ENCODE measurements around the gene TP53I3. TPM values are rescaled to one million over a fixed set of nuclear protein-coding genes. Genes with fewer than 3 reads are reported as not detected.
"Not testable (repeated sequence)": the region's sequence is repeated elsewhere in the genome, so short reads cannot be mapped to it uniquely, and the experiment has no call there.

TP53I3 gene
- total and polyA plus RNA-seq, 2 donors (not counting 3 experiments of a cell fraction or from before 2014, with no cell fraction given) = 94.2 to 116 TPM

- Histone ChIP-seq H3K9me3 (replicated peaks; ENCODE audit: control insufficient read depth, insufficient read depth, low read length) (no peaks in the 10 kb centered on the region), H3K27ac (ENCODE audit: insufficient read depth, low read depth, low read length) (no peak overlapping the region), H4K20me1 (replicated peaks; ENCODE audit: control insufficient read depth, extremely low read depth, insufficient read depth, low read length) (no peaks in the 10 kb centered on the region), H3K4me1 (ENCODE audit: control insufficient read depth, extremely low read depth, insufficient read depth, low read length) (no peaks in the 10 kb centered on the region), H3K4me2 (ENCODE audit: insufficient read depth, low read length) (no peak overlapping the region), H3K36me3 (ENCODE audit: control insufficient read depth in 2 of 2, extremely low read depth in 1 of 2, insufficient read depth in 2 of 2, low read length in 2 of 2) (no peaks in the 10 kb centered on the region), H3K9me1 (replicated peaks; ENCODE audit: control insufficient read depth, extremely low read depth, insufficient read depth, low read length) (no peaks in the 10 kb centered on the region), H3K27me3 (ENCODE audit: control insufficient read depth in 2 of 2, insufficient read depth in 2 of 2, low read length in 2 of 2) (peaks cover 0 to 2% of the 10 kb centered on the region in 2 experiments), H2AFZ (ENCODE audit: low read depth, low read length) (no peak overlapping the region), H3K9ac (replicated peaks; ENCODE audit: extremely low read depth, insufficient read depth, low read length) (no peak overlapping the region), H3K4me3 (replicated peaks in 1 of 3; ENCODE audit: insufficient read depth in 1 of 3, low read depth in 1 of 3, low read length in 3 of 3) (no peak overlapping the region), H3K79me2 (ENCODE audit: control insufficient read depth, insufficient read depth, low read length) (no peaks in the 10 kb centered on the region)
- FAIRE-seq (no peak), DNase-seq (ENCODE audit: low read depth, low spot score) (no peak)
- BruUV-seq (replicated peaks) = no TSS peak
- intact Hi-C loops (cut with micrococcal nuclease) (no loop called here), dilution Hi-C loops (cut with MboI; ENCODE audit: extremely low pct_ligation_motif_present, low sequenced_read_pairs) (no loop called here)
- TF ChIP-seq GATA2 (IDR thresholded peaks at IDR 0.05; ENCODE audit: insufficient read depth, insufficient read length, low read depth, low read length) = no peak
- CTCF ChIA-PET = interaction anchor here (1.6 kb wide), 1 partner anchor 19 kb away, joined by 6 read pairs; the partner anchor contains the start of gene TP53I3
- POLR2A ChIA-PET = no interaction called here
These were observed 18.0 kb upstream of the TP53I3 start for GRCh38 chr2:24102677-24103076.

GRCh38 chr2:24101992-24102391 is 17.4 kb upstream of the TP53I3 start:
- ChIA-PET POLR2A (no interaction called here), CTCF (interaction anchor here (1.6 kb wide), 1 partner anchor 18 kb away, joined by 6 read pairs; the partner anchor contains the start of gene TP53I3)
- Histone ChIP-seq H3K4me1 (ENCODE audit: control insufficient read depth, extremely low read depth, insufficient read depth, low read length) (no peaks in the 10 kb centered on the region), H3K9ac (replicated peaks; ENCODE audit: extremely low read depth, insufficient read depth, low read length) (no peak overlapping the region), H3K4me2 (ENCODE audit: insufficient read depth, low read length) (no peak overlapping the region), H2AFZ (ENCODE audit: low read depth, low read length) (no peak overlapping the region), H3K4me3 (replicated peaks in 1 of 3; ENCODE audit: insufficient read depth in 1 of 3, low read depth in 1 of 3, low read length in 3 of 3) (no peak overlapping the region), H3K27me3 (ENCODE audit: control insufficient read depth in 2 of 2, insufficient read depth in 2 of 2, low read length in 2 of 2) (peaks cover 0 to 2% of the 10 kb centered on the region in 2 experiments), H4K20me1 (replicated peaks; ENCODE audit: control insufficient read depth, extremely low read depth, insufficient read depth, low read length) (no peaks in the 10 kb centered on the region), H3K79me2 (ENCODE audit: control insufficient read depth, insufficient read depth, low read length) (no peaks in the 10 kb centered on the region), H3K9me3 (replicated peaks; ENCODE audit: control insufficient read depth, insufficient read depth, low read length) (no peaks in the 10 kb centered on the region), H3K27ac (ENCODE audit: insufficient read depth, low read depth, low read length) (no peak overlapping the region), H3K9me1 (replicated peaks; ENCODE audit: control insufficient read depth, extremely low read depth, insufficient read depth, low read length) (no peaks in the 10 kb centered on the region), H3K36me3 (ENCODE audit: control insufficient read depth in 2 of 2, extremely low read depth in 1 of 2, insufficient read depth in 2 of 2, low read length in 2 of 2) (no peaks in the 10 kb centered on the region)
- dilution Hi-C loops (cut with MboI; ENCODE audit: extremely low pct_ligation_motif_present, low sequenced_read_pairs) = no loop called here
- no TSS peak for BruUV-seq (replicated peaks)
- DNase-seq (ENCODE audit: low read depth, low spot score) (no peak), FAIRE-seq (no peak)
- TF ChIP-seq EZH2 (IDR thresholded peaks at IDR 0.05; ENCODE audit: borderline replicate concordance, low read depth, low read length, severe bottlenecking) = no peak
- TF ChIP-seq MAX (IDR thresholded peaks at IDR 0.05; ENCODE audit: insufficient read depth, insufficient read length) = no peak
- TF ChIP-seq POLR2AphosphoS5 (IDR thresholded peaks at IDR 0.05; ENCODE audit: insufficient read depth, low read depth, low read length) = no peak
- TF ChIP-seq CTCF (IDR thresholded peaks at IDR 0.05; ENCODE audit: extremely low read depth in 1 of 2, insufficient read depth in 1 of 2, low read depth in 1 of 2, low read length in 2 of 2) = no peak
- no peak for TF ChIP-seq POLR2A (IDR thresholded peaks at IDR 0.05; ENCODE audit: low read depth, low read length)
- no peak for TF ChIP-seq FOS (IDR thresholded peaks at IDR 0.05; ENCODE audit: borderline replicate concordance, insufficient read depth, low read length)
- TF ChIP-seq MYC (IDR thresholded peaks at IDR 0.05; ENCODE audit: low read depth, low read length) = no peak
- no peak for TF ChIP-seq JUN (IDR thresholded peaks at IDR 0.05; ENCODE audit: borderline replicate concordance, insufficient read depth, insufficient read length, low read depth)
- no peak for TF ChIP-seq GATA2 (IDR thresholded peaks at IDR 0.05; ENCODE audit: insufficient read depth, insufficient read length, low read depth, low read length)
- intact Hi-C loops (cut with micrococcal nuclease) = no loop called here

GRCh38 chr2:24100732-24101131 is 16.1 kb upstream of the TP53I3 start:
- H3K9me3 ChIP-seq (replicated peaks; ENCODE audit: control insufficient read depth, insufficient read depth, low read length); BruUV-seq (replicated peaks); H2AFZ ChIP-seq (ENCODE audit: low read depth, low read length); intact Hi-C loops (cut with micrococcal nuclease); FAIRE-seq; POLR2A ChIA-PET; H3K4me2 ChIP-seq (ENCODE audit: insufficient read depth, low read length); DNase-seq (ENCODE audit: low read depth, low spot score); H3K79me2 ChIP-seq (ENCODE audit: control insufficient read depth, insufficient read depth, low read length); H3K27ac ChIP-seq (ENCODE audit: insufficient read depth, low read depth, low read length); H3K9ac ChIP-seq (replicated peaks; ENCODE audit: extremely low read depth, insufficient read depth, low read length); H3K4me1 ChIP-seq (ENCODE audit: control insufficient read depth, extremely low read depth, insufficient read depth, low read length); H3K27me3 ChIP-seq (ENCODE audit: control insufficient read depth in 2 of 2, insufficient read depth in 2 of 2, low read length in 2 of 2); H3K36me3 ChIP-seq (ENCODE audit: control insufficient read depth in 2 of 2, extremely low read depth in 1 of 2, insufficient read depth in 2 of 2, low read length in 2 of 2); CTCF ChIA-PET; dilution Hi-C loops (cut with MboI; ENCODE audit: extremely low pct_ligation_motif_present, low sequenced_read_pairs); H4K20me1 ChIP-seq (replicated peaks; ENCODE audit: control insufficient read depth, extremely low read depth, insufficient read depth, low read length); H3K4me3 ChIP-seq (replicated peaks in 1 of 3; ENCODE audit: insufficient read depth in 1 of 3, low read depth in 1 of 3, low read length in 3 of 3); H3K9me1 ChIP-seq (replicated peaks; ENCODE audit: control insufficient read depth, extremely low read depth, insufficient read depth, low read length): not testable (repeated sequence)
